ENCODE results near the gene KRT17.

DNA sequence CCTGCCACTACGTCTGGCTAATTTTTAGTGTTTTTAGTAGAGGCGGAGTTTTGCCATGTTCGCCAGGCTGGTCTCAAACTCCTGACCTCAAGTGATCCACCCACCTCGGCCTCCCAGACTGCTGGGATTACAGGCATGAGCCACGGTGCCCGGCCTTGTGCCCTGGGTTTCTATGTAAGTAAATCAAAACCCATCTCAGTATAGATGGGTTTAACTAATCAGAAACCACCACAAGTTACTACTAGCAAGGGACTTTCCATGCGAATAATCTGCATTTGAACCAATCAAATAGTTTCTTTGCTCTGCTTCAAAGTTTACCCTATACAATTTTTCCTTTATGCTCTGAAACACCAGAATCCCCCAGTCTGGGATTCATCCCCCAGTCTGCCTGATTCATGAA, 47.8 kb upstream of the KRT17 start:
- TF ChIP-seq, protein P1, sequence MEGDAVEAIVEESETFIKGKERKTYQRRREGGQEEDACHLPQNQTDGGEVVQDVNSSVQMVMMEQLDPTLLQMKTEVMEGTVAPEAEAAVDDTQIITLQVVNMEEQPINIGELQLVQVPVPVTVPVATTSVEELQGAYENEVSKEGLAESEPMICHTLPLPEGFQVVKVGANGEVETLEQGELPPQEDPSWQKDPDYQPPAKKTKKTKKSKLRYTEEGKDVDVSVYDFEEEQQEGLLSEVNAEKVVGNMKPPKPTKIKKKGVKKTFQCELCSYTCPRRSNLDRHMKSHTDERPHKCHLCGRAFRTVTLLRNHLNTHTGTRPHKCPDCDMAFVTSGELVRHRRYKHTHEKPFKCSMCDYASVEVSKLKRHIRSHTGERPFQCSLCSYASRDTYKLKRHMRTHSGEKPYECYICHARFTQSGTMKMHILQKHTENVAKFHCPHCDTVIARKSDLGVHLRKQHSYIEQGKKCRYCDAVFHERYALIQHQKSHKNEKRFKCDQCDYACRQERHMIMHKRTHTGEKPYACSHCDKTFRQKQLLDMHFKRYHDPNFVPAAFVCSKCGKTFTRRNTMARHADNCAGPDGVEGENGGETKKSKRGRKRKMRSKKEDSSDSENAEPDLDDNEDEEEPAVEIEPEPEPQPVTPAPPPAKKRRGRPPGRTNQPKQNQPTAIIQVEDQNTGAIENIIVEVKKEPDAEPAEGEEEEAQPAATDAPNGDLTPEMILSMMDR (IDR thresholded peaks at IDR 0.05; ENCODE audit: poor library complexity): no peak
- no peak for TF ChIP-seq EZH2phosphoT487 (IDR thresholded peaks at IDR 0.05; ENCODE audit: low read depth, severe bottlenecking, unreplicated experiment)

All from hepatocyte (in vitro differentiated cells).